ENCODE results near the gene TLE5. TPM values are rescaled to one million over a fixed set of nuclear protein-coding genes. Genes with fewer than 3 reads are reported as not detected.

TLE5 gene
- polyA plus RNA-seq, 3 donors: 27.5 to 309 (median 34.4) TPM

DNA sequence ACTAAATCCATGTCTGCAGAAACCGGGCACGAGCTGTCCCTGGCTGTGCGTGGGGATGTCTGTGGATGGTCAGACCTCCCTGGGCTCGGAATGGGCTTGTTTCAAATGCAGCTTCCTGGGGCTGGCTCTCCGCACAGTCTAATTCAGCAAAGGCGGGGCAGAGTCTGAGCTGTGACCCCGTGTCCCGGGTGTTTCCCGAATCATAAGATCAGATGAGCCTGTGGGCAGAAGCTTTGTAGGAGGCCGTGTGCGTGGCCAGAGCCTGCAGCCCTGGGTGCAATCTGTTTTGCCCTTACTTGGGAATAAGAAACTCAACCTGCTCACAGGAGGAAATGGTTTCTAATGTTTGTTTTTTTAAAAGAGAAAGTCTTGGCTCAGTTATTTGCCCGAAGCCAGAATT is 18.0 kb upstream of the TLE5 start:
- Mint-ChIP-seq H3K36me3 (no peaks in the 10 kb centered on the region), H3K9me3 (peaks cover 0 to 3% (median 0%) of the 10 kb centered on the region in 7 donors), H3K27me3 (ENCODE audit: low read depth in 3 of 3) (peaks cover 12 to 25% (median 12%) of the 10 kb centered on the region in 3 donors), H3K4me1 (peaks cover 4% of the 10 kb centered on the region), H3K27ac (no peak overlapping the region), H3K4me3 (no peak overlapping the region)
- no peaks in the 10 kb centered on the region for H4K20me1 ChIP-seq (ENCODE audit: insufficient read depth, low read length)
- no peaks in the 10 kb centered on the region for H3K36me3 ChIP-seq (replicated peaks in 1 of 2; ENCODE audit: control insufficient read depth in 1 of 2, insufficient read depth in 2 of 2, low read length in 2 of 2)
- TF ChIP-seq, protein P1, sequence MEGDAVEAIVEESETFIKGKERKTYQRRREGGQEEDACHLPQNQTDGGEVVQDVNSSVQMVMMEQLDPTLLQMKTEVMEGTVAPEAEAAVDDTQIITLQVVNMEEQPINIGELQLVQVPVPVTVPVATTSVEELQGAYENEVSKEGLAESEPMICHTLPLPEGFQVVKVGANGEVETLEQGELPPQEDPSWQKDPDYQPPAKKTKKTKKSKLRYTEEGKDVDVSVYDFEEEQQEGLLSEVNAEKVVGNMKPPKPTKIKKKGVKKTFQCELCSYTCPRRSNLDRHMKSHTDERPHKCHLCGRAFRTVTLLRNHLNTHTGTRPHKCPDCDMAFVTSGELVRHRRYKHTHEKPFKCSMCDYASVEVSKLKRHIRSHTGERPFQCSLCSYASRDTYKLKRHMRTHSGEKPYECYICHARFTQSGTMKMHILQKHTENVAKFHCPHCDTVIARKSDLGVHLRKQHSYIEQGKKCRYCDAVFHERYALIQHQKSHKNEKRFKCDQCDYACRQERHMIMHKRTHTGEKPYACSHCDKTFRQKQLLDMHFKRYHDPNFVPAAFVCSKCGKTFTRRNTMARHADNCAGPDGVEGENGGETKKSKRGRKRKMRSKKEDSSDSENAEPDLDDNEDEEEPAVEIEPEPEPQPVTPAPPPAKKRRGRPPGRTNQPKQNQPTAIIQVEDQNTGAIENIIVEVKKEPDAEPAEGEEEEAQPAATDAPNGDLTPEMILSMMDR (IDR thresholded peaks at IDR 0.05): no peak
- H3K4me1 ChIP-seq (ENCODE audit: control insufficient read depth in 1 of 2, insufficient read depth in 2 of 2, low read length in 2 of 2): peaks cover 0 to 2% of the 10 kb centered on the region in 2 donors
- 91% methylated on average over 11 of the region's 12 CpGs for WGBS (ENCODE audit: insufficient coverage)
- H2AFZ ChIP-seq (ENCODE audit: insufficient read depth, low read depth, low read length, poor library complexity, severe bottlenecking): no peak overlapping the region
- intact Hi-C loops (cut with micrococcal nuclease): no loop called here
- H3K79me2 ChIP-seq (ENCODE audit: insufficient read depth, low read length): no peaks in the 10 kb centered on the region
- no peak overlapping the region for H3K9ac ChIP-seq (ENCODE audit: insufficient read depth, low read length, poor library complexity, severe bottlenecking)
- no peak overlapping the region for H3K27ac ChIP-seq (ENCODE audit: low read depth in 1 of 2, low read length in 2 of 2)
- H3K4me2 ChIP-seq (replicated peaks; ENCODE audit: extremely low read depth, low read length, poor library complexity, severe bottlenecking): no peak overlapping the region
- no peak for DNase-seq
- no peak overlapping the region for H3K4me3 ChIP-seq (replicated peaks in 1 of 3; ENCODE audit: low read depth in 2 of 3, low read length in 3 of 3)
- no peaks in the 10 kb centered on the region for H3K9me3 ChIP-seq (replicated peaks in 1 of 2; ENCODE audit: control insufficient read depth in 1 of 2, insufficient read depth in 1 of 2, low read length in 2 of 2)
- peaks cover 0 to 5% of the 10 kb centered on the region in 2 donors for H3K27me3 ChIP-seq (ENCODE audit: control insufficient read depth in 2 of 2, insufficient read depth in 2 of 2, low read length in 2 of 2)

DNA sequence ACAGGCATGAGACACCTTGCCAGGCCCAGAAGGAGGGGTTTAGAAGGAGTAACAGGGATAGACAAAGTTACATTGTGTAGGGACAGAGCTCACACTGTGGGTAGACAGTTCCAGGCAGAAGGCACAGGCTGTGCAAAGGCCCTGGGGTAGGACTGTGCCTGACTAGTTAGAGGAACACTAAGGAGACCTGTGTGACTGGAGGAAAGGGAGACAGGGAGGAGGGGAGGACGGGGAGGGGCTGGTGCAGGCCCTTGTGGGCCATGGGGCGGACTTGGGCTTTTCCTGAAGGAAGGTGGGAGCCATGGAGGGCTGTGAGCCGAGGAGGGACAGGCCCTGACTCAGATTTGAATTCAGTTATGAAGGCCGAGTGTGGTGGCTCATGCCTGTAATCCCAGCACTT is 17.3 kb upstream of the TLE5 start:
- Mint-ChIP-seq H3K36me3 (no peaks in the 10 kb centered on the region), H3K9me3 (peaks cover 0 to 3% (median 0%) of the 10 kb centered on the region in 7 donors), H3K27ac (no peak overlapping the region), H3K27me3 (ENCODE audit: low read depth in 3 of 3) (peaks cover 12 to 26% (median 18%) of the 10 kb centered on the region in 3 donors), H3K4me1 (peaks cover 4% of the 10 kb centered on the region), H3K4me3 (no peak overlapping the region)
- 91% methylated on average over 4 of the region's 4 CpGs for WGBS (ENCODE audit: insufficient coverage)
- no peaks in the 10 kb centered on the region for H3K36me3 ChIP-seq (replicated peaks in 1 of 2; ENCODE audit: control insufficient read depth in 1 of 2, insufficient read depth in 2 of 2, low read length in 2 of 2)
- TF ChIP-seq, protein P1 (IDR thresholded peaks at IDR 0.05): no peak
- H3K27ac ChIP-seq (ENCODE audit: low read depth in 1 of 2, low read length in 2 of 2): no peak overlapping the region
- no peak overlapping the region for H3K4me3 ChIP-seq (replicated peaks in 1 of 3; ENCODE audit: low read depth in 2 of 3, low read length in 3 of 3)
- H3K9me3 ChIP-seq (replicated peaks in 1 of 2; ENCODE audit: control insufficient read depth in 1 of 2, insufficient read depth in 1 of 2, low read length in 2 of 2): no peaks in the 10 kb centered on the region
- no peaks in the 10 kb centered on the region for H3K79me2 ChIP-seq (ENCODE audit: insufficient read depth, low read length)
- H3K27me3 ChIP-seq (ENCODE audit: control insufficient read depth in 2 of 2, insufficient read depth in 2 of 2, low read length in 2 of 2): peaks cover 0 to 5% of the 10 kb centered on the region in 2 donors
- no peak for DNase-seq
- intact Hi-C loops (cut with micrococcal nuclease): no loop called here
- H3K4me2 ChIP-seq (replicated peaks; ENCODE audit: extremely low read depth, low read length, poor library complexity, severe bottlenecking): no peak overlapping the region
- H3K4me1 ChIP-seq (ENCODE audit: control insufficient read depth in 1 of 2, insufficient read depth in 2 of 2, low read length in 2 of 2): peaks cover 0 to 2% of the 10 kb centered on the region in 2 donors
- no peak overlapping the region for H3K9ac ChIP-seq (ENCODE audit: insufficient read depth, low read length, poor library complexity, severe bottlenecking)
- no peaks in the 10 kb centered on the region for H4K20me1 ChIP-seq (ENCODE audit: insufficient read depth, low read length)
- no peak overlapping the region for H2AFZ ChIP-seq (ENCODE audit: insufficient read depth, low read depth, low read length, poor library complexity, severe bottlenecking)
